ENCODE results near the gene NRXN2. TPM values are rescaled to one million over a fixed set of nuclear protein-coding genes. Genes with fewer than 3 reads are reported as not detected.
"Not testable (repeated sequence)": the region's sequence is repeated elsewhere in the genome, so short reads cannot be mapped to it uniquely, and the experiment has no call there.

NRXN2 gene
- total and polyA plus RNA-seq, 4 donors: 0.17 to 2.8 (median 1.4) TPM

GRCh38 chr11:64703048-64703447 lies 19.9 kb downstream of the NRXN2 start:
- Histone ChIP-seq H3K27ac (ENCODE audit: low read depth in 1 of 2, low read length in 2 of 2) (no peak overlapping the region), H3K27me3 (ENCODE audit: control insufficient read depth in 4 of 4, insufficient read depth in 4 of 4, low read length in 3 of 4) (peaks cover 0 to 3% (median 0%) of the 10 kb centered on the region in 4 donors), H3K4me1 (ENCODE audit: control insufficient read depth in 4 of 4, insufficient read depth in 4 of 4, low read length in 3 of 4) (no peaks in the 10 kb centered on the region), H3K9ac (ENCODE audit: low read depth in 1 of 2, low read length in 2 of 2) (no peak overlapping the region), H3K9me3 (ENCODE audit: control insufficient read depth in 4 of 4, low read length in 3 of 4) (no peaks in the 10 kb centered on the region), H3K36me3 (ENCODE audit: control insufficient read depth in 4 of 4, insufficient read depth in 3 of 4, low read depth in 1 of 4, low read length in 3 of 4) (no peaks in the 10 kb centered on the region), H3K4me3 (ENCODE audit: low read depth in 1 of 3, low read length in 3 of 3) (no peak overlapping the region)
- DNase-seq (ENCODE audit: low spot score): no peak
- TF ChIP-seq CTCF (IDR thresholded peaks at IDR 0.05; ENCODE audit: low read depth, low read length, missing input control) (no peak), RAD21 (IDR thresholded peaks at IDR 0.05) (no peak), ZBTB33 (IDR thresholded peaks at IDR 0.05) (no peak), MAX (IDR thresholded peaks at IDR 0.05) (no peak), FOXA1 (IDR thresholded peaks at IDR 0.05) (no peak), TAF1 (conservative IDR thresholded peaks at IDR 0.05) (no peak), YY1 (IDR thresholded peaks at IDR 0.05) (no peak)
- 91% methylated on average over 2 of the region's 2 CpGs for WGBS

GRCh38 chr11:64701956-64702355 lies 21.0 kb downstream of the NRXN2 start:
- DNase-seq (ENCODE audit: low spot score); H3K4me1 ChIP-seq (ENCODE audit: control insufficient read depth in 4 of 4, insufficient read depth in 4 of 4, low read length in 3 of 4); H3K9ac ChIP-seq (ENCODE audit: low read depth in 1 of 2, low read length in 2 of 2); H3K27me3 ChIP-seq (ENCODE audit: control insufficient read depth in 4 of 4, insufficient read depth in 4 of 4, low read length in 3 of 4); H3K9me3 ChIP-seq (ENCODE audit: control insufficient read depth in 4 of 4, low read length in 3 of 4); H3K36me3 ChIP-seq (ENCODE audit: control insufficient read depth in 4 of 4, insufficient read depth in 3 of 4, low read depth in 1 of 4, low read length in 3 of 4); H3K27ac ChIP-seq (ENCODE audit: low read depth in 1 of 2, low read length in 2 of 2); H3K4me3 ChIP-seq (ENCODE audit: low read depth in 1 of 3, low read length in 3 of 3): not testable (repeated sequence)
- 90% methylated on average over 27 of the region's 29 CpGs for WGBS

GRCh38 chr11:64698427-64698826 lies 24.6 kb downstream of the NRXN2 start:
- H3K9me3 ChIP-seq (ENCODE audit: control insufficient read depth in 4 of 4, low read length in 3 of 4): no peaks in the 10 kb centered on the region
- no peak for DNase-seq (ENCODE audit: low spot score)
- H3K27ac ChIP-seq (ENCODE audit: low read depth in 1 of 2, low read length in 2 of 2): no peak overlapping the region
- WGBS: 82% methylated on average over 1 of the region's 1 CpG
- no peaks in the 10 kb centered on the region for H3K36me3 ChIP-seq (ENCODE audit: control insufficient read depth in 4 of 4, insufficient read depth in 3 of 4, low read depth in 1 of 4, low read length in 3 of 4)
- no peak overlapping the region for H3K9ac ChIP-seq (ENCODE audit: low read depth in 1 of 2, low read length in 2 of 2)
- no peak overlapping the region for H3K4me3 ChIP-seq (ENCODE audit: low read depth in 1 of 3, low read length in 3 of 3)
- peaks cover 0 to 3% (median under 1%) of the 10 kb centered on the region in 4 donors for H3K27me3 ChIP-seq (ENCODE audit: control insufficient read depth in 4 of 4, insufficient read depth in 4 of 4, low read length in 3 of 4)
- no peaks in the 10 kb centered on the region for H3K4me1 ChIP-seq (ENCODE audit: control insufficient read depth in 4 of 4, insufficient read depth in 4 of 4, low read length in 3 of 4)
- TF ChIP-seq HNF4G (IDR thresholded peaks at IDR 0.05) (no peak), TAF1 (conservative IDR thresholded peaks at IDR 0.05) (no peak), REST (IDR thresholded peaks at IDR 0.05) (no peak), CTCF (IDR thresholded peaks at IDR 0.05; ENCODE audit: low read depth, low read length, missing input control) (no peak), ATF3 (IDR thresholded peaks at IDR 0.05) (no peak), RAD21 (IDR thresholded peaks at IDR 0.05) (no peak), JUND (IDR thresholded peaks at IDR 0.05) (no peak), GABPA (IDR thresholded peaks at IDR 0.05 in 1 of 2, conservative IDR thresholded peaks at IDR 0.05 in 1 of 2) (no peak), SP1 (IDR thresholded peaks at IDR 0.05) (no peak), YY1 (IDR thresholded peaks at IDR 0.05) (no peak), HNF4A (conservative IDR thresholded peaks at IDR 0.05) (no peak), ZBTB33 (IDR thresholded peaks at IDR 0.05) (no peak), EGR1 (IDR thresholded peaks at IDR 0.05; ENCODE audit: low read depth in 2 of 2) (no peak)

All from liver (tissue), 9 donors.